Fibroblast of gingiva (primary cell): Measurements from ENCODE around the gene MAPKBP1.
A peak's percentile ranks its signal among the peaks of the same experiment; 100 is the strongest.

Experiments used
- DNase-seq: peaks from one replicate; pipeline ENCODE4 v3.0.0-alpha.2; 2011; ENCODE audit warnings: low read depth

MAPKBP1 gene

GRCh38 chr15:41809526-41810220, 35.4 kb downstream of the MAPKBP1 start:
- no peak for DNase-seq

DNA sequence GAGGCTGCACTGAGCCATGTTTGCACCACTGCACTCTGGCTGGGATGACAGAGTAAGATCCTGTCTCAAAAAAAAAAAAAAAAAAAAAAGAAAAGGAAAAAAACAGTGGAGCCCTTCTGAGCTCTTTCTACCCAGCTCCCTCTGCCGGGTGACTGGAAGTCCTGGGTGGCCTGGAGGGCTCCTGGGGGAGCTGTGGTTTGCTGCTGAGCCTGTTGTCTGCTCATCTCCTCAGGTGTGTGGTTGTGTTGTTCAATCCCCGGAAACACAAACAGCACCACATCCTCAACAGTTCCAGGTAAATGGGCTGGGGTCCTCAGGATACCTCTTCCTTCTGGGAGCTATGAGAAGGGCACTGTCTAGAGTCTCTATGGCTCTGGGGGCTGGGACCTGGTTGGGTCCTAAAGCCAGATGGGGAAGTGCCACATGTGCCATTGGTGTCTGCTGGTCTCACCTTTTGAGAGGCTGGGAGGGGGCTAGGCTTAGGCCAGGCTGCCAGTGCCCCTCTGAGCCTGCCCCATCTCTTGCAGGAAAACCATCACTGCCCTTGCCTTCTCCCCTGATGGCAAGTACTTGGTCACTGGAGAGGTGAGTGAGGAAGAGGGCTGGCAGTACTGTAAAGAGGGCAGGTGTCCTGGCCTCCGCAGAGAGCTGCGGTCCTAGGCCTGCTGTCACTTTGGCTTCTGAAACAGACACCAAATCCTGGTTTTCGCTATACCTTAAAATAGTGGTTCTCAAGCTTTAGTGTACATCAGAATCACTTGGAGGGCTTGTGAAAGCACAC, 36.6 kb downstream of the MAPKBP1 start:
- no peak for DNase-seq

DNA sequence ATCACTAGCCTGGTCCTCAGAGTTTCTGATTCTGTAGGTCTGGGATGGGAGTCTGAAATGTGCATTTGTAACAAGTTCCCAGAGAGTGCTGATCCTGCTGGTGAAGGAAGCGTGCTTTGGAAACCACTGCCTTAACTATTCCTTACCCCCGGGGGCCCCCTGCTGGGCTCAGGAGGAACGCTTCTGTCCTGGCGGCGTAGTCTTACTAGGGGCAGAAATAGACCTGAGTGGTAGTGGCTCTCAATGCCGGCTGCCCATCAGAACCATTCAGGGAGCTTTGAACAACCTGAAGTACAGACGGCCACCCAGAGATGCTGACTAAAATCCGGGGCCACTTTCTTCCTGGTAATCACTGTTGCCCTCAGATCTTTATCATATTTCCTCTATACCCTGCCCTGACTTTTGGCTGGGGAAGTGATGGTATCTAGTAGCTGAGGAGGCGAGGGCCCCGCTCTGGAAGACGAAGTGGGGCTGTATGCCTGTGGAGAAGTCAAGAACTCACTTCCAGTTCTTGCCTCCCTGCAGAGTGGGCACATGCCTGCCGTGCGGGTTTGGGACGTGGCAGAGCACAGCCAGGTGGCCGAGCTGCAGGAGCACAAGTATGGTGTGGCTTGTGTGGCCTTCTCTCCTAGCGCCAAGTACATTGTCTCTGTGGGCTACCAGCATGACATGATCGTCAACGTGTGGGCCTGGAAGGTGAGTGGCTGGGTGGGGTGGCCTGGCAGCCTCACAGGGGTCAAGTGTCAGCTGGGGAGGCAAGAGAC, 37.3 kb downstream of the MAPKBP1 start:
- peak; percentile 75 for DNase-seq

- no peak for DNase-seq
Observed at GRCh38 chr15:41812820-41813375, 38.6 kb downstream of the MAPKBP1 start.

- DNase-seq = no peak
Observed at GRCh38 chr15:41813426-41813825, 39.1 kb downstream of the MAPKBP1 start.

DNA sequence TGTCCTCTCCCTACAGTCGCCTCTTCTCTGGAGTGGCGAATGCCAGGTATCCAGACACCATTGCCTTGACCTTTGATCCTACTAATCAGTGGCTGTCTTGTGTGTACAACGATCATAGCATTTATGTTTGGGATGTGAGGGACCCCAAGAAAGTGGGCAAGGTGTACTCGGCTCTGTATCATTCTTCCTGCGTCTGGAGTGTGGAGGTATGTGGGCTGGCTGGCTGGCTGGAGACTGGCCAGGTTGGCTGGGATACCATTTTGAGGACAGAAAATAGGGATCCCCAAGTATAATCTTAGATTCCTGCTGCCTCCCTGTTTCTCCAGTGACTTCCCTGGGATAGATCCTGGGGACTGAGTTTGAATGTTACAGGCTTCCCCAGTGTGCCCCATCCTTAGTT, 40.2 kb downstream of the MAPKBP1 start:
- DNase-seq = no peak

DNA sequence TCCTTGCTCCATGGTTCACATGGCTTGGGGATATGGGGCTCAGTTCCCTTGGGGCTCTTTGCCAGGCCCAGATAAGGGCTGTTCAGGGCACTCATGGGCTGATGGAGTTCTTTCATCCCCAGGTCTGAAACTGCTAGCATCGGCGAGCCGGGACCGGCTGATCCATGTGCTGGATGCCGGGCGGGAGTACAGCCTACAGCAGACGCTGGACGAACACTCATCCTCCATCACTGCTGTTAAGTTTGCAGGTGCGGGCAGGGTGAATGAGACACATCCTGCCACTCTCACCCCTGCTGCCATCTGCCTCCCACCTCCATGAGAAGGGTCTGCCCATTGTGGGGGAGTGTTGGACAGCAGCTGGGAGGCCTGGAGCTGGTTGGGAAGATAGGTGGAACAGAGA, 42.5 kb downstream of the MAPKBP1 start:
- DNase-seq = no peak

DNA sequence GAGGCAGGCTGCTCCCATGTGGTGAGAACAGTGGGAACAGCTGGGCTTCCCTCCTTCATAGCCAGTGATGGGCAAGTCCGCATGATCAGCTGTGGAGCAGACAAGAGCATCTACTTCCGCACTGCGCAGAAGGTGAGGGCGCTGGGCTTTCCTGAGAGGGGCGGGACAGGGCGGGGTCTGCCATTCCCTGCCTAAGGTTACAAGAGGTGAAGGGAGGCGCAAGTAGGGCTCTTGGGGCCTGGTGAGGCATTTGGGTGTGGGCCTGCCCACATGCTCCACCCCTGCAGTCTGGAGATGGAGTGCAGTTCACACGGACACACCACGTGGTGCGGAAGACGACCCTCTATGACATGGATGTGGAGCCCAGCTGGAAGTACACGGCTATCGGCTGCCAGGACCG, 43.0 kb downstream of the MAPKBP1 start:
- no peak for DNase-seq

GRCh38 chr15:41817781-41818180, 43.5 kb downstream of the MAPKBP1 start:
- DNase-seq = no peak

DNA sequence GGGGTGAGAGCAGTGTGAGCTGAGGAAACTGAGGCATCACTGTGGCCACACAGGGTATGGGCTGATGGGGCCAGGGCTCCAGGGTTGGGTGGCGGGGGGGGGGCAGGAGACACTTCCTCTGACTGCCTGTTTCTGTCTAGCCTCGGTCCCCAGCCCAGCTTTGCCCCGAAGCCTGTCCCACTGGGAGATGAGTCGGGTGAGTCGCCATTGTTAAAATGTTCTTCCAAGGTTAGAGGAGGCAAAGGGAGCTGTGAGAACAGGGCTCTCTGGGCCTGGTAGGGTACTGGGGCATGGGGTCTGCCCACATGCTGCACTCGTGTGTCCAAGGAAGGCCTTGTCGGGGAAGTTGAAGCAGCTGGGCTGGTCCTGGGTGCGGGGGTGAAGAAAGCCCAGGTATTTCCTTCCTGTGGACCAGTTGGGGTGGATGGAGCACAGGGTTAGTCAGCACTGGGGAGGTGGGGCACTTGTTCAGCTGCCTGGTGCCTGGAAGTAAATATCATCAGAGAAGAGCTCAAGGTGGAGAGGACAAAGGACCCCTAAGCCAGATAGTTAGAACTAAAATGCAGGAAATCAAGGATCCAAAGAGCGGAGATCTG, 45.3 kb downstream of the MAPKBP1 start:
- DNase-seq = no peak

DNA sequence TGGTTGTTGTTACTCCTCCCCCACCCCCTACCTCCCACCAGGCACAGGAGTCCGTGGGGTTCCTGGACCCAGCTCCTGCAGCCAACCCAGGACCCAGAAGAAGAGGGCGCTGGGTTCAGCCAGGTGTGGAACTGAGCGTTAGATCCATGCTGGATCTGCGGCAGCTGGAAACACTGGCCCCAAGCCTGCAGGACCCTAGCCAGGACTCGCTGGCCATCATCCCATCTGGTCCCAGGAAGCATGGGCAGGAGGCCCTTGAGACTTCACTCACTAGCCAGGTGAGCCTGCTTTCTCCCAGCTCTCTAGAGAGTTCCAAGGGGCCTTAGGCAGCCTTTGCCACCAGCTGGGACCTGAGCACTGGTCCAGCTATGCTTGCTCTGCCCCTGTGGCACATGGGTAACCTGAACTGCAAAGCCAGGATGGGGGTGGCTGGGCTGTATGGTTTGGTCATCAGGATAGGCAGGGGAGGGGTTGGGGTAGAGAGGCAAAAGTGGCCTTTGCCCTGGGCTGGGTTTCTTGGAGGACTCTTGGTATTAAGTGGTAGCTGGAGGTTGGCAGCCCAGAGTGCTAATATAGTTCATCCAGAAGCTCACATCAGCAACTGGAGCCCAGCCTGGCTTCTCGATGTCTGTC, 46.6 kb downstream of the MAPKBP1 start:
- no peak for DNase-seq

GRCh38 chr15:41821831-41822230, 47.5 kb downstream of the MAPKBP1 start:
- no peak for DNase-seq

DNA sequence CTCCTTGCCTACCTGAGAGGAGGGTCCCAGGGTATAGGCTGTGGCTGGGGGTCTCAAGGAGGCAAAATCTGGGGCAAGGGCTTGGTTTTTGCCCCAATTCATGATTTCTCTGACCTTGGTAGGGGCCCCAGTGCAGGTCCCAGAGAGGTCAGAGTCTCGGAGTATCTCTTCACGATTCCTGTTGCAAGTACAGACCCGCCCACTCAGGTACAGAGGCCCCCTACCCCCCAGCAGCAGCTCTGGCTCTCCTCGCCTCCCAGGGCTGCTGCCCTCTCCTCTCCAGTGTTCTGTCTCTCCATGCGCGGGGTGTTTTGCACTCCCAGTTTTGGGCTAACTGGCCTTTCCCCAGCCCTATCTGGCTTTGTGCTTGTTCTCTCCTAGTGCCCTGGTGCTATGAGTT, 48.2 kb downstream of the MAPKBP1 start:
- no peak for DNase-seq

DNA sequence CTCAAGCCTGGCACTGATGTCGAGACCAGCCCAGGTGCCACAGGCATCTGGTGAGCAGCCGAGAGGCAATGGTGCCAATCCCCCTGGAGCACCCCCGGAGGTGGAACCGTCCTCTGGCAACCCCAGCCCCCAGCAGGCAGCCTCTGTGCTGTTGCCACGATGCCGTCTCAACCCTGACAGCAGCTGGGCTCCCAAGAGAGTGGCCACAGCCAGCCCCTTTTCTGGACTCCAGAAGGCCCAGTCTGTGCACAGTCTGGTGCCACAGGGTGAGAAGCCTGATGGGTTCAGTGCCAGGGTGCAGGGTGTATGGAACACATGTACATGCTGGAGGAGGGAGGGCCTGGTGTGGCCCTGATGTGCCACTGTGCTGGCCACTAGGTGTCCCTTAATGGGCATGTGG, 48.7 kb downstream of the MAPKBP1 start:
- DNase-seq = no peak

DNA sequence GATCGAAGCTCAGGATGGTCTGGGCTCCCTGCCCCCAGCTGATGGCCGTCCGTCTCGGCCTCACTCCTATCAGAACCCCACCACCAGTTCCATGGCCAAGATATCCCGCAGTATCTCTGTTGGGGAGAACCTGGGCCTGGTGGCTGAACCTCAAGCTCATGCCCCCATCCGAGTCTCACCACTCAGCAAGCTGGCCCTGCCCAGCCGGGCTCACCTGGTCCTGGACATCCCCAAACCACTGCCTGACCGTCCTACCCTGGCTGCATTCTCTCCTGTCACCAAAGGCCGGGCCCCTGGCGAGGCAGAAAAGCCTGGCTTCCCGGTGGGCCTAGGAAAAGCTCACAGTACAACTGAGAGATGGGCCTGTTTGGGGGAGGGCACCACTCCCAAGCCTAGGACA, 49.2 kb downstream of the MAPKBP1 start:
- no peak for DNase-seq

- no peak for DNase-seq
Observed at GRCh38 chr15:41824062-41824745, 49.9 kb downstream of the MAPKBP1 start.

DNA sequence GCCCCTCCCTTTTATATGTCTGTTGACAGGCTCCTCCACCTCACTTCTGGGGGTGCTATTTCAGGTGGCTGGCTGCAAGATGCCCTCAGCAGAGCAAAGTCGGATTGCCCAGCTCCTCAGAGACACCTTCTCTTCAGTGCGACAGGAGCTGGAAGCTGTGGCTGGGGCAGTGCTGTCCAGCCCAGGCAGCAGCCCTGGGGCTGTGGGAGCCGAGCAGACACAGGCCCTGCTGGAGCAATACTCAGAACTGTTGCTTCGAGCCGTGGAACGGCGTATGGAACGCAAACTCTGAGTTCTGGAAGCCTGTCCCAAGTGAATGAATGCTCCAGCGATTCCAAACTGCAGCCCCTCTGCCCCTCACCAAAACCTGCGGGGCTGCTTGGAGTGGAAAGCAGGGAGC, 50.9 kb downstream of the MAPKBP1 start:
- no peak for DNase-seq

- no peak for DNase-seq
Observed at GRCh38 chr15:41825572-41826535, 51.6 kb downstream of the MAPKBP1 start.

DNA sequence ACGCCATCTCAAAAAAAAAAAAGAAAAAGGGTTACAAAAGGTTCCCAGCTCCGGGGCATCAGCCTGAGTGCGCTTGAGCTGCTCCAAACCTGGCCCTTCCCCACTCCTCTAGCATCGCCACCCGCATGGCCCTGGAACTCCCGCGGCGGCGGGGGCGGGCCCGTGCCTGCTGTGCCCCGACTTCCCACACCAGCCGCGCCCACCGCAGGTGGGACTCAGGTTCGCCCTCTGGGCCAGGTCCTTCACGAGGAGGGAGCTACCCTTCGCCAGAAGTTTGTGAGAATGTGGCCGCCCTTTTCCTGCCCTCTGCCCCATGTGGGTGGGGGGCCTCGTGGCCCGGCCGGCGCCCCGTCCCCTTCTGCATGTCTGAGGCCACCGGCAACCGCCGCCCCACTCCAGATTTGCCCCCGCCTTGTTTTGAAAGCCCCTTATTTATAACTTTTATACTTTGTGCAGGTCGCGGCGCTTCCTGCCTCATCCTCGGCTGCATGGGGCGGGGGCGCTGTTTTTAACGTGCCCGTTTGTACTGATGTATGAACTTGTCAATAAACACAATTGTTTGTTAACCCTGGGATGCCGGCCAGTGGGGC, 53.1 kb downstream of the MAPKBP1 start:
- DNase-seq = no peak
